Gastroesophageal sphincter (tissue), 3 donors: ENCODE data around the gene ADAMTS12.

Experiments
- CTCF ChIP-seq, 4 experiments: fragments of 200-600 bp in 2 of 4; fragments of 450-650 bp in 2 of 4; sonication (generic) in 1 of 4; IDR thresholded peaks; one replicate each; pipeline ENCODE4 v1.5.1; 2017 to 2019; ENCODE audit warnings: antibody characterized with exemption in 4 of 4, mild to moderate bottlenecking in 2 of 4, moderate library complexity in 2 of 4
- EP300 ChIP-seq: sonication (generic); formaldehyde crosslinking; IDR thresholded peaks from one replicate; pipeline ENCODE4 v1.6.1; 2017; ENCODE audit warnings: antibody characterized with exemption, mild to moderate bottlenecking
- POLR2A ChIP-seq, 2 donors: fragments of 450-650 bp; IDR thresholded peaks; one replicate each; pipeline ENCODE4 v1.6.1; 2017; ENCODE audit warnings: antibody characterized with exemption in 2 of 2, mild to moderate bottlenecking in 2 of 2, moderate library complexity in 1 of 2

DNA sequence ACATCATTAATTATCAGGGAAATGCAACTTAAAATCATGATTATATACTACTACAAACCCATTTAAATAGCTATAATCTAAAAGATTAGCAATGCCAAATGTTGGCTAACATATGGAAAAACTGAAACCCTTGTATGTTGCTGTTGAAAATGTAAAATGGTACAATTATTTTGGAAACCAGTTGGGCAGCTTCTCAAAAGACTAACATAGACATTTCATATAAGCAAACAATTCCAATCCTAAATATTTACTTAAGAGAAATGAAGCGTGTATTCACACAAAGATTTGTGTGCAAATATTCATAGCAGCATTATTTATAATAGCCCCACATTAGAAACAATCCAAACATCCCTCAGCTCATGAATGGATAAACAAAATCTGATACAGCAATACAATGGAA, 106.2 kb downstream of the ADAMTS12 start:
- no peak for TF ChIP-seq POLR2A (IDR thresholded peaks at IDR 0.05)
- TF ChIP-seq CTCF (IDR thresholded peaks at IDR 0.05) = no peak
- TF ChIP-seq EP300 = no peak
